HCT116 (cell line): ENCODE measurements around the gene TMEM129. TPM values are rescaled to one million over a fixed set of nuclear protein-coding genes. Genes with fewer than 3 reads are reported as not detected.
A peak's percentile ranks its signal among the peaks of the same experiment; 100 is the strongest.

Experiments used
- ATAC-seq: fragments of 200-7000 bp; cut with Tn5 transposase; 2 replicates; pipeline ENCODE4 v1.9.1; 2020; ENCODE audit warnings: mild to moderate bottlenecking, moderate library complexity
- BruUV-seq: library from RNA; stranded (reverse); fragments of 400-500 nt; replicated peaks from 2 replicates; lab custom pipeline; 2021; lab: Mats Ljungman, UMichigan
- CTCF ChIA-PET: fragments of 300-600 bp; sonication (Branson Sonifier 250); formaldehyde crosslinking; loops from one replicate; lab custom pipeline; 2021; ENCODE audit warnings: antibody characterized with exemption; lab: Charles Lee
- POLR2A ChIA-PET: fragments of 300-600, 350-600 bp; sonication (Branson Sonifier 250); formaldehyde crosslinking; loops from one replicate; lab custom pipeline; 2021; ENCODE audit warnings: antibody characterized with exemption; lab: Charles Lee
- RAD21 ChIA-PET, 2 experiments: fragments of 300-600 bp; sonication (Branson Sonifier 250); formaldehyde crosslinking; loops; one replicate each; lab custom pipeline; 2023; ENCODE audit warnings: low total read pairs in 2 of 2; ENCODE audit not compliant: uncharacterized antibody in 2 of 2, unreplicated experiment in 2 of 2, low non-redundant PET in 1 of 2; lab: Charles Lee
- DNase-seq: peaks from one replicate; pipeline ENCODE4 v3.0.0-alpha.2; 2010; ENCODE audit warnings: low read depth, low spot score
- H2AFZ ChIP-seq: fragments of 200-600 bp; shearing (Covaris generic), sonication (generic); 2 replicates; pipeline ENCODE4 v1.6.1; 2017; ENCODE audit warnings: low read depth, mixed run types, mixed read lengths, antibody characterized with exemption, low read length; ENCODE audit not compliant: poor library complexity, severe bottlenecking
- H3K27ac ChIP-seq: 2 replicates; pipeline ENCODE4 v1.5.1; 2012; ENCODE audit warnings: low read depth, low read length
- H3K27me3 ChIP-seq: fragments of 200-600 bp; sonication (generic); 2 replicates; pipeline ENCODE4 v1.6.1; 2016; ENCODE audit warnings: mixed run types, low read length, mixed read lengths; ENCODE audit not compliant: insufficient read depth
- H3K36me3 ChIP-seq, 2 experiments: fragments of 200-500 bp in 1 of 2; fragments of 200-600 bp in 1 of 2; sonication (Bioruptor generic) in 1 of 2; sonication (generic) in 1 of 2; 2 replicates each; pipeline versions ENCODE4 v1.5.1 to v1.6.1; 2014 to 2016; ENCODE audit warnings: low read length in 2 of 2, inconsistent platforms in 1 of 2, mixed read lengths in 1 of 2, mixed run types in 1 of 2; ENCODE audit not compliant: insufficient read depth in 2 of 2, control insufficient read depth in 1 of 2
- H3K4me1 ChIP-seq, 2 experiments: fragments of 200-600 bp in 1 of 2; sonication (generic) in 1 of 2; 2 replicates each; pipeline versions ENCODE4 v1.5.1 to v1.6.1; 2012 to 2017; ENCODE audit warnings: low read length in 2 of 2, inconsistent platforms in 1 of 2, mild to moderate bottlenecking in 1 of 2, mixed read lengths in 1 of 2, mixed run types in 1 of 2, moderate library complexity in 1 of 2; ENCODE audit not compliant: insufficient read depth in 2 of 2, control insufficient read depth in 1 of 2
- H3K4me2 ChIP-seq: fragments of 200-600 bp; sonication (generic); 2 replicates; pipeline ENCODE4 v1.6.1; 2017; ENCODE audit warnings: mixed run types, low read length, mixed read lengths
- H3K4me3 ChIP-seq, 2 experiments: fragments of 200-600 bp in 1 of 2; sonication (generic) in 1 of 2; replicated peaks in 1 of 2; 2 replicates each; pipeline ENCODE4 v1.5.1; 2011 to 2016; ENCODE audit warnings: low read length in 2 of 2, control low read depth in 1 of 2, low read depth in 1 of 2, mild to moderate bottlenecking in 1 of 2, mixed read lengths in 1 of 2, mixed run types in 1 of 2
- H3K79me2 ChIP-seq: fragments of 200-600 bp; sonication (generic); 2 replicates; pipeline ENCODE4 v1.6.1; 2017; ENCODE audit warnings: mild to moderate bottlenecking, mixed run types, low read length, moderate library complexity, mixed read lengths; ENCODE audit not compliant: insufficient read depth
- H3K9ac ChIP-seq: fragments of 200-600 bp; sonication (generic); 2 replicates; pipeline ENCODE4 v1.6.1; 2016; ENCODE audit warnings: low read length, mixed read lengths
- H3K9me2 ChIP-seq: fragments of 200-600 bp; sonication (generic), shearing (Covaris generic); 2 replicates; pipeline ENCODE4 v1.6.1; 2017; ENCODE audit warnings: mixed run types, mild to moderate bottlenecking, moderate library complexity; ENCODE audit not compliant: insufficient read depth
- H3K9me3 ChIP-seq, 2 experiments: fragments of 200-500 bp in 1 of 2; fragments of 200-600 bp in 1 of 2; sonication (Bioruptor generic) in 1 of 2; sonication (generic) in 1 of 2; 2 replicates each; pipeline ENCODE4 v1.6.1; 2014 to 2017; ENCODE audit warnings: low read length in 2 of 2, mixed read lengths in 2 of 2, inconsistent platforms in 1 of 2, low read depth in 1 of 2, mild to moderate bottlenecking in 1 of 2, mixed run types in 1 of 2, moderate library complexity in 1 of 2; ENCODE audit not compliant: control insufficient read depth in 1 of 2, insufficient read depth in 1 of 2
- H4K20me1 ChIP-seq: fragments of 200-600 bp; sonication (generic), shearing (Covaris generic); 2 replicates; pipeline ENCODE4 v1.6.1; 2017; ENCODE audit warnings: mixed run types, mild to moderate bottlenecking, moderate library complexity; ENCODE audit not compliant: insufficient read depth
- CBX3 ChIP-seq: IDR thresholded peaks from 2 replicates; pipeline ENCODE4 v1.6.1; 2012; ENCODE audit warnings: low read depth
- EGR1 ChIP-seq: IDR thresholded peaks from 2 replicates; pipeline ENCODE4 v1.6.1; 2012; ENCODE audit warnings: low read depth
- ELF1 ChIP-seq: IDR thresholded peaks from 2 replicates; pipeline ENCODE4 v1.6.1; 2012; ENCODE audit warnings: low read depth, borderline replicate concordance
- EZH2 ChIP-seq: fragments of 200-600 bp; sonication (generic); IDR thresholded peaks from 2 replicates; pipeline ENCODE4 v1.6.1; 2017; ENCODE audit warnings: antibody characterized with exemption, mixed run types
- JUND ChIP-seq: IDR thresholded peaks from 2 replicates; pipeline ENCODE4 v1.6.1; 2012
- RAD21 ChIP-seq: IDR thresholded peaks from 2 replicates; pipeline ENCODE4 v1.6.1; 2012; ENCODE audit warnings: low read depth, mild to moderate bottlenecking
- REST ChIP-seq: IDR thresholded peaks from 2 replicates; pipeline ENCODE4 v1.6.1; 2012; ENCODE audit warnings: low read depth
- SIN3A ChIP-seq: IDR thresholded peaks from 2 replicates; pipeline ENCODE4 v1.6.1; 2012; ENCODE audit warnings: low read depth
- SRF ChIP-seq: IDR thresholded peaks from 2 replicates; pipeline ENCODE4 v1.6.1; 2012; ENCODE audit warnings: low read depth
- TCF7L2 ChIP-seq: IDR thresholded peaks from 2 replicates; pipeline ENCODE4 v1.7.0; 2011; ENCODE audit warnings: borderline replicate concordance, inconsistent platforms; ENCODE audit not compliant: insufficient read depth, insufficient read length; ENCODE audit errors: extremely low read depth
- ZFX ChIP-seq: fragments of 450-650 bp; IDR thresholded peaks from 2 replicates; pipeline ENCODE4 v1.6.1; 2017
- ZNF274 ChIP-seq: fragments of 200-500 bp; sonication (Bioruptor generic); IDR thresholded peaks from 2 replicates; pipeline ENCODE4 v1.6.1; 2014; ENCODE audit warnings: mild to moderate bottlenecking, low read depth, low read length, inconsistent platforms
- intact Hi-C: fragments of 100-400 bp; cut with micrococcal nuclease; formaldehyde crosslinking; loops from 2 replicates; pipeline ENCODE4 v1.10.0; 2022
- total RNA-seq: library from RNA; stranded (reverse); gene quantifications from one replicate; pipeline ENCODE4 v1.2.1, GENCODE V29; 2021; ENCODE audit not compliant: unreplicated experiment

TMEM129 gene
- total RNA-seq, 1 experiment from 2014 or later, result 29.4 TPM

GRCh38 chr4:1767061-1767769 lies 46.1 kb upstream of the TMEM129 start:
- peak overlapping the region; percentile 43; the same call in 1 of the 2 replicates for H3K9ac ChIP-seq
- H3K79me2 ChIP-seq, result no peaks in the 10 kb centered on the region
- intact Hi-C loops, result no loop called here
- H3K27me3 ChIP-seq, result no peaks in the 10 kb centered on the region
- ChIA-PET RAD21 (no interaction called here), CTCF (interaction anchor here (0.7 to 1.6 kb wide), 9 partner anchors 11 to 89 kb away, joined by 3 to 8 read pairs (median 5); partner anchors contain the start of gene FGFR3)
- H3K9me3 ChIP-seq, result no peaks in the 10 kb centered on the region
- no peaks in the 10 kb centered on the region for H3K9me2 ChIP-seq
- no peaks in the 10 kb centered on the region for H4K20me1 ChIP-seq
- H3K36me3 ChIP-seq, result no peaks in the 10 kb centered on the region
- H3K4me1 ChIP-seq, result peaks cover 43 to 44% of the 10 kb centered on the region in 2 experiments
- no peak overlapping the region for H2AFZ ChIP-seq
- ATAC-seq (peak; percentile 28), DNase-seq (no peak)
- TF ChIP-seq ZFX (0 out of 2 replicates have a peak, but pooled peaks have one; percentile 7), CBX3 (no peak), TCF7L2 (peak; percentile 3), ELF1 (no peak)
- TF ChIP-seq, all 23 proteins: peak for 2
- H3K4me3 ChIP-seq, result peak overlapping the region; percentile 29 to 50; a peak in 3 of 4 replicates
- no TSS peak for BruUV-seq
- POLR2A ChIA-PET, result interaction anchor here (1.2 kb wide), 1 partner anchor 28 kb away, joined by 5 read pairs; no protein-coding TSS in a partner anchor
- peak overlapping the region; percentile 75 for H3K4me2 ChIP-seq
- peak overlapping the region; percentile 63; the same call in 1 of the 2 replicates for H3K27ac ChIP-seq

DNA sequence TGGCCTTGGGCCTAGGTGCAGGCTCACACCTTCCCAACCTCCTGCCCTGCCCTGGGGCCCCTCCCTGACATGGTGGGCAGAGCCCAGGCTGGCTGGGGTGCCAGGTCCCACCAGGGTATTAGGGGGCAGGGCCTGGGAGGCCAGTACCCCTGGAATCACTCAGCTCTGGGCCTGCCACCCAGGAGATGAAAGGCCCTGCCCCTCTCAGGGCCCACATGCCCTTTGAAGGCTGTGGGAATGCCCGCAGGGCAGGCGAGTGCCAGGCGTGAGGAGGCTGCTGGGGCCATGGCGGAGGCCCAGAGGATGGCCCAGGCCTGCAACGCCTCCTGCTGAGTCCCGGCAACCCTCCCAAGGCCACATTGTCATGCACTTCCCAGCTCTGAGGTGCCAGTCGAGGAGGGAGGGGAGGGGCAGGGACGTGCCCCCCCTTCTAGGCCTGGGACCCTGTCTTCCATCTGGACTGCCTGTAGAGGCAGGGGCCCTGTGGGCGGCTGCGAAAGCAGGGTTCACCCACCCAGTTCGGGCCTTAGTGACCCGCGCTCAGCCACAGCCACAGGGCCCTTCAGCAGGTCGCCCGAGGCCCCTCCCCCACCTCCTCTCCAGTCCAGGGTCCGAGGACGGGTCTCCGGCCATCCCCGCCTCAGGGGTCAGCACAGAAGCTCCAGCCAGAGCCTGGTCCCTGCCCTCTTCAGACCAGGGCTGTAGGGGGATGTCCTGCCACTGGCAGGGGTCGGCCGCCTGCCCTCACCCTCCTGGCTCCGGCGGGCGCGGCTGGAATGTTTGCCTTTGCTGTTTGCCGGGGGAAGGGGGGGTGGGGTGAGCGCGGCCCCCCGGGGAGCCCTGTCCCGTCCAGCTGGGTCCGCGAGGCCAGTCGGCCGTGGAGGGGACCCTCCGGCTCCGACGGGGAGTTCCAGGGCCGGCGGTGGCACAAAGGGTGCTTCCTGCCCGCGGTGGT lies 45.3 kb upstream of the TMEM129 start:
- no peaks in the 10 kb centered on the region for H3K79me2 ChIP-seq
- H3K4me3 ChIP-seq, result peak overlapping the region; percentile 24 to 50
- no peaks in the 10 kb centered on the region for H3K9me3 ChIP-seq
- CTCF ChIA-PET, result interaction anchor here (0.7 kb wide), 1 partner anchor 42 kb away, joined by 3 read pairs; no protein-coding TSS in a partner anchor
- peaks cover 43 to 44% of the 10 kb centered on the region in 2 experiments for H3K4me1 ChIP-seq
- no peaks in the 10 kb centered on the region for H3K27me3 ChIP-seq
- no peaks in the 10 kb centered on the region for H3K9me2 ChIP-seq
- intact Hi-C loops, result no loop called here
- POLR2A ChIA-PET, result no interaction called here
- BruUV-seq, result no TSS peak
- H3K4me2 ChIP-seq, result peak overlapping the region; percentile 75
- H4K20me1 ChIP-seq, result no peaks in the 10 kb centered on the region
- peak overlapping the region; percentile 63; the same call in 1 of the 2 replicates for H3K27ac ChIP-seq
- DNase-seq (no peak), ATAC-seq (peak; percentile 25)
- no peak overlapping the region for H2AFZ ChIP-seq
- H3K9ac ChIP-seq, result peak overlapping the region; percentile 43
- no peaks in the 10 kb centered on the region for H3K36me3 ChIP-seq
- RAD21 ChIA-PET, result no interaction called here
- TF ChIP-seq RAD21, result no peak
- no peak for TF ChIP-seq EGR1
- peak; percentile 74 for TF ChIP-seq ZFX
- TF ChIP-seq ELF1, result no peak
- no peak for TF ChIP-seq ZNF274
- no peak for TF ChIP-seq JUND
- TF ChIP-seq SRF, result no peak
- TF ChIP-seq SIN3A, result no peak
- no peak for TF ChIP-seq EZH2
- peak; percentile 90 for TF ChIP-seq TCF7L2
- TF ChIP-seq REST, result no peak
